Right lung (tissue), 5 donors: ENCODE data around the gene DEDD. TPM values are rescaled to one million over a fixed set of nuclear protein-coding genes. Genes with fewer than 3 reads are reported as not detected.

Experiments used
- DNase-seq, 2 donors: peaks; one replicate each; pipeline ENCODE4 v3.0.0-alpha.2; 2013
- polyA plus RNA-seq, 5 donors: library from polyadenylated mRNA; unstranded; fragments of 120-200 nt; gene quantifications; one replicate each; pipeline versions ENCODE4 v1.2.1 to v1.2.3, GENCODE V29; 2013; ENCODE audit warnings: inconsistent platforms in 1 of 5, low replicate concordance in 1 of 5; ENCODE audit not compliant: insufficient read length in 5 of 5, insufficient read depth in 1 of 5

DEDD gene
- polyA plus RNA-seq, 5 donors: 49.2 to 56.6 (median 50.4) TPM

- DNase-seq: no peak
These were observed 51.7 kb downstream of the DEDD start for GRCh38 chr1:161080441-161081405.

- no peak for DNase-seq
These were observed 52.9 kb downstream of the DEDD start for GRCh38 chr1:161079436-161080110.

GRCh38 chr1:161077426-161077825 is 55.0 kb downstream of the DEDD start:
- no peak for DNase-seq

- no peak for DNase-seq
These were observed 56.1 kb downstream of the DEDD start for GRCh38 chr1:161076410-161076809.

- no peak for DNase-seq
These were observed 57.6 kb downstream of the DEDD start for GRCh38 chr1:161074676-161075368.

- DNase-seq: no peak
These were observed 58.9 kb downstream of the DEDD start for GRCh38 chr1:161073474-161074121.

GRCh38 chr1:161072751-161073449 is 59.6 kb downstream of the DEDD start:
- DNase-seq: no peak

- DNase-seq: no peak
These were observed 60.5 kb downstream of the DEDD start for GRCh38 chr1:161071886-161072371.

Other genes with a start within 250 kb of the DEDD start
- gene ITLN1, start 247.5 kb downstream of the DEDD start, polyA plus RNA-seq: 1 to 10 TPM in 2 of 5 donors, under 1 TPM in 3; 0.38 to 1.6 (median 0.74) TPM
- gene ITLN2, start 177.9 kb downstream of the DEDD start, polyA plus RNA-seq: under 1 TPM in 1 of 5 donors, not detected in 4; 0.22 TPM
- 100 to 1,000 TPM in 1 of 5 donors, 10 to 100 TPM in 4; 76.0 to 110 (median 86.2) TPM for gene F11R, start 111.5 kb downstream of the DEDD start, polyA plus RNA-seq
- gene TSTD1, start 93.7 kb downstream of the DEDD start, polyA plus RNA-seq: 10 to 100 TPM; 32.7 to 51.5 (median 49.5) TPM
- 10 to 100 TPM; 63.8 to 67.7 (median 64.3) TPM for gene USF1, start 86.7 kb downstream of the DEDD start, polyA plus RNA-seq
- gene ARHGAP30, start 62.8 kb downstream of the DEDD start, polyA plus RNA-seq: 1 to 10 TPM; 2.8 to 4.7 (median 3.9) TPM
- 10 to 100 TPM in 2 of 5 donors, 1 to 10 TPM in 3; 7.3 to 11.9 (median 9.1) TPM for gene NECTIN4, start 43.1 kb downstream of the DEDD start, polyA plus RNA-seq
- 1 to 10 TPM; 3.8 to 8.0 (median 5.2) TPM for gene KLHDC9, start 34.3 kb downstream of the DEDD start, polyA plus RNA-seq
- 10 to 100 TPM; 51.4 to 67.6 (median 53.5) TPM for gene PFDN2, start 14.6 kb downstream of the DEDD start, polyA plus RNA-seq
- 10 to 100 TPM; 40.9 to 46.1 (median 42.5) TPM for gene NIT1, start 14.6 kb downstream of the DEDD start, polyA plus RNA-seq
- gene UFC1, start 21.3 kb upstream of the DEDD start, polyA plus RNA-seq: 100 to 1,000 TPM; 147 to 175 (median 155) TPM
- gene USP21, start 26.8 kb upstream of the DEDD start, polyA plus RNA-seq: 10 to 100 TPM; 42.7 to 56.3 (median 49.4) TPM
- 10 to 100 TPM; 39.9 to 59.3 (median 45.1) TPM for gene PPOX, start 33.8 kb upstream of the DEDD start, polyA plus RNA-seq
- gene B4GALT3, start 44.8 kb upstream of the DEDD start, polyA plus RNA-seq: 10 to 100 TPM; 31.7 to 48.1 (median 41.5) TPM
- 1 to 10 TPM; 1.8 to 2.8 (median 2.2) TPM for gene ADAMTS4, start 66.4 kb upstream of the DEDD start, polyA plus RNA-seq
- 100 to 1,000 TPM; 146 to 165 (median 156) TPM for gene NDUFS2, start 69.7 kb upstream of the DEDD start, polyA plus RNA-seq
- 10 to 100 TPM; 14.3 to 23.8 (median 18.1) TPM for gene FCER1G, start 82.6 kb upstream of the DEDD start, polyA plus RNA-seq
- 10 to 100 TPM in 1 of 5 donors, not detected in 4; 59.7 TPM for gene APOA2, start 91.0 kb upstream of the DEDD start, polyA plus RNA-seq
- gene TOMM40L, start 93.4 kb upstream of the DEDD start, polyA plus RNA-seq: 10 to 100 TPM; 10.1 to 12.4 (median 11.6) TPM
- under 1 TPM; 0.51 to 0.99 (median 0.88) TPM for gene NR1I3, start 105.5 kb upstream of the DEDD start, polyA plus RNA-seq
- gene PCP4L1, start 126.1 kb upstream of the DEDD start, polyA plus RNA-seq: 1 to 10 TPM in 2 of 5 donors, under 1 TPM in 3; 0.68 to 1.4 (median 0.91) TPM
- 1 to 10 TPM; 2.6 to 4.7 (median 3.2) TPM for gene MPZ, start 177.3 kb upstream of the DEDD start, polyA plus RNA-seq
- gene SDHC, start 181.7 kb upstream of the DEDD start, polyA plus RNA-seq: 100 to 1,000 TPM; 161 to 204 (median 179) TPM
- gene CFAP126, start 235.2 kb upstream of the DEDD start, polyA plus RNA-seq: 10 to 100 TPM in 3 of 5 donors, 1 to 10 TPM in 2; 4.5 to 20.0 (median 14.6) TPM